Caco-2 (cell line): ENCODE results near the gene GABPA. TPM values are rescaled to one million over a fixed set of nuclear protein-coding genes. Genes with fewer than 3 reads are reported as not detected.

ENCODE experiments used
- BruUV-seq: library from RNA; stranded (reverse); fragments of 400-500 nt; replicated peaks from 2 replicates; lab custom pipeline; 2021; lab: Mats Ljungman, UMichigan
- CTCF ChIA-PET: fragments of 300-600 bp; sonication (Branson Sonifier 250); formaldehyde crosslinking; loops from one replicate; lab custom pipeline; 2022; ENCODE audit warnings: antibody characterized with exemption; lab: Charles Lee
- POLR2A ChIA-PET: fragments of 300-600 bp; sonication (Branson Sonifier 250); formaldehyde crosslinking; loops from one replicate; lab custom pipeline; 2022; ENCODE audit warnings: antibody characterized with exemption; lab: Charles Lee
- DNase-seq, 2 experiments: peaks; one replicate each; pipeline versions ENCODE4 v3.0.0 to v3.0.0-alpha.2; 2020 to 2022
- H3K27me3 ChIP-seq: replicated peaks from 2 replicates; pipeline ENCODE4 v1.6.0; 2011; ENCODE audit warnings: low read length; ENCODE audit not compliant: control insufficient read depth, insufficient read depth
- H3K36me3 ChIP-seq: 2 replicates; pipeline ENCODE4 v1.5.1; 2011; ENCODE audit warnings: low read length; ENCODE audit not compliant: control insufficient read depth, insufficient read depth
- H3K4me1 ChIP-seq: fragments of 250-450 bp; sonication (Bioruptor Pico); 2 replicates; pipeline ENCODE4 v1.5.1; 2020; ENCODE audit warnings: mild to moderate bottlenecking
- H3K4me3 ChIP-seq: 2 replicates; pipeline ENCODE4 v1.5.1; 2011; ENCODE audit warnings: low read depth, mild to moderate bottlenecking, control low read depth, low read length
- H3K9me3 ChIP-seq: fragments of 250-450 bp; sonication (Bioruptor Pico); 2 replicates; pipeline ENCODE4 v1.5.1; 2020; ENCODE audit warnings: mild to moderate bottlenecking, moderate library complexity
- H3K27ac Mint-ChIP-seq: one replicate; pipeline ENCODE4 v1.8.0; 2022; ENCODE audit warnings: mixed read lengths; ENCODE audit not compliant: unreplicated experiment
- H3K27me3 Mint-ChIP-seq: one replicate; pipeline ENCODE4 v1.8.0; 2022; ENCODE audit warnings: mixed read lengths; ENCODE audit not compliant: insufficient read depth, unreplicated experiment
- H3K36me3 Mint-ChIP-seq: one replicate; pipeline ENCODE4 v1.8.0; 2022; ENCODE audit warnings: mild to moderate bottlenecking, mixed read lengths; ENCODE audit not compliant: insufficient read depth, unreplicated experiment
- H3K4me1 Mint-ChIP-seq: one replicate; pipeline ENCODE4 v1.8.0; 2022; ENCODE audit warnings: low read depth, mixed read lengths; ENCODE audit not compliant: unreplicated experiment
- H3K4me3 Mint-ChIP-seq: one replicate; pipeline ENCODE4 v1.8.0; 2022; ENCODE audit warnings: mild to moderate bottlenecking, moderate library complexity, mixed read lengths; ENCODE audit not compliant: unreplicated experiment
- H3K9me3 Mint-ChIP-seq: one replicate; pipeline ENCODE4 v1.8.0; 2022; ENCODE audit warnings: mixed read lengths; ENCODE audit not compliant: unreplicated experiment
- intact Hi-C: fragments of 100-400 bp; cut with micrococcal nuclease; formaldehyde crosslinking; loops from one replicate; pipeline ENCODE4 v1.10.0; 2022; ENCODE audit not compliant: unreplicated experiment
- total RNA-seq: library from RNA; stranded (reverse); gene quantifications from 2 replicates; pipeline ENCODE4 v1.2.3, GENCODE V29; 2022
- TF ChIP-seq, protein P1 (sequence below), 2 experiments: fragments of 200-600 bp in 1 of 2; IDR thresholded peaks; 1 replicate in 1 of 2; 2 replicates in 1 of 2; pipeline versions ENCODE4 v1.5.1 to v1.8.0; 2011 to 2022; ENCODE audit warnings: antibody characterized with exemption in 1 of 2, control low read depth in 1 of 2, inconsistent platforms in 1 of 2, low read depth in 1 of 2, low read length in 1 of 2, mild to moderate bottlenecking in 1 of 2, moderate library complexity in 1 of 2; ENCODE audit not compliant: insufficient read depth in 1 of 2, severe bottlenecking in 1 of 2, unreplicated experiment in 1 of 2

GABPA gene
- total RNA-seq, 1 experiment from 2014 or later: 17.4 TPM

DNA sequence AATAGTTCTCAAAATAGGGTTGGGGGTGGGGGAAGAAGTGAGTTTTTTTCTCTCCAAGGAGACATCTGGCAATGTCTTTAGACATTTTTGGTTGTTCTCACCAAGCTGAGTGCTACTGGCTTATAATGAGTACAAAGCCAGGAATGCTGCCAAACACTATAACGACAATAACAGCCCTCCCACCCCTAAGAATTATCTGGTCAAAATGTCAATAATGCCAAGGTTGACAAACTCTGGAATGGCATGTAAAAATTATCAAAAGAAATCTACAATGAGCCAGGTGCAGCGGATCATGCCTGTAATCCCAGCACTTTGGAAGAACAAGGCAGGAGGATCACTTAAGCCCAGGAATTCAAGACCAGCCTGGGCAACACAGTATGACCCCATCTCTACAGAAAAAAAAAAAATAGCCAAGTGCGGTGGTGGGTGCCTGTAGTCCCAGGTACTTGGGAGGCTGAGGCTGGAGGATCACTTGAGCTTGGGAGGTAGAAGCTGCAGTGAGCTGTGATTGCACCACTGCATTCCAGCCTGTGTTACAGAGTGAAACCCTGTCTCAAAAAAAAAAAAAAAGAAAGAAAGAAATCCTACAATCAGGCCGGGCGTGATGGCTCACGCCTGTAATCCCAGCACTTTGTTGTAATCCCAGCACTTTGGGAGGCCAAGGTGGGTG, 2.5 kb upstream of the GABPA start:
- no peaks in the 10 kb centered on the region for H3K9me3 Mint-ChIP-seq
- no peaks in the 10 kb centered on the region for H3K9me3 ChIP-seq
- peak overlapping the region; percentile 16 for H3K4me3 Mint-ChIP-seq
- BruUV-seq: no TSS peak
- peak overlapping the region; percentile 98 for H3K27ac Mint-ChIP-seq
- no peaks in the 10 kb centered on the region for H3K27me3 Mint-ChIP-seq
- TF ChIP-seq, protein P1, sequence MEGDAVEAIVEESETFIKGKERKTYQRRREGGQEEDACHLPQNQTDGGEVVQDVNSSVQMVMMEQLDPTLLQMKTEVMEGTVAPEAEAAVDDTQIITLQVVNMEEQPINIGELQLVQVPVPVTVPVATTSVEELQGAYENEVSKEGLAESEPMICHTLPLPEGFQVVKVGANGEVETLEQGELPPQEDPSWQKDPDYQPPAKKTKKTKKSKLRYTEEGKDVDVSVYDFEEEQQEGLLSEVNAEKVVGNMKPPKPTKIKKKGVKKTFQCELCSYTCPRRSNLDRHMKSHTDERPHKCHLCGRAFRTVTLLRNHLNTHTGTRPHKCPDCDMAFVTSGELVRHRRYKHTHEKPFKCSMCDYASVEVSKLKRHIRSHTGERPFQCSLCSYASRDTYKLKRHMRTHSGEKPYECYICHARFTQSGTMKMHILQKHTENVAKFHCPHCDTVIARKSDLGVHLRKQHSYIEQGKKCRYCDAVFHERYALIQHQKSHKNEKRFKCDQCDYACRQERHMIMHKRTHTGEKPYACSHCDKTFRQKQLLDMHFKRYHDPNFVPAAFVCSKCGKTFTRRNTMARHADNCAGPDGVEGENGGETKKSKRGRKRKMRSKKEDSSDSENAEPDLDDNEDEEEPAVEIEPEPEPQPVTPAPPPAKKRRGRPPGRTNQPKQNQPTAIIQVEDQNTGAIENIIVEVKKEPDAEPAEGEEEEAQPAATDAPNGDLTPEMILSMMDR (IDR thresholded peaks at IDR 0.05; ENCODE audit: insufficient read depth in 1 of 2, low read depth in 1 of 2, low read length in 1 of 2, severe bottlenecking in 1 of 2, unreplicated experiment in 1 of 2): no peak
- DNase-seq: no peak
- CTCF ChIA-PET: no interaction called here
- H3K27me3 ChIP-seq: no peaks in the 10 kb centered on the region
- no peaks in the 10 kb centered on the region for H3K4me1 Mint-ChIP-seq
- H3K4me1 ChIP-seq: peaks cover 7% of the 10 kb centered on the region; the same call in 1 of the 2 replicates
- H3K36me3 Mint-ChIP-seq: peaks cover 63% of the 10 kb centered on the region
- no peaks in the 10 kb centered on the region; the same call in 1 of the 2 replicates for H3K36me3 ChIP-seq
- H3K4me3 ChIP-seq: no peak overlapping the region
- intact Hi-C loops: loop anchor here (10.0 kb wide), 1 partner anchor 433 kb away; no protein-coding TSS in a partner anchor
- POLR2A ChIA-PET: no interaction called here

DNA sequence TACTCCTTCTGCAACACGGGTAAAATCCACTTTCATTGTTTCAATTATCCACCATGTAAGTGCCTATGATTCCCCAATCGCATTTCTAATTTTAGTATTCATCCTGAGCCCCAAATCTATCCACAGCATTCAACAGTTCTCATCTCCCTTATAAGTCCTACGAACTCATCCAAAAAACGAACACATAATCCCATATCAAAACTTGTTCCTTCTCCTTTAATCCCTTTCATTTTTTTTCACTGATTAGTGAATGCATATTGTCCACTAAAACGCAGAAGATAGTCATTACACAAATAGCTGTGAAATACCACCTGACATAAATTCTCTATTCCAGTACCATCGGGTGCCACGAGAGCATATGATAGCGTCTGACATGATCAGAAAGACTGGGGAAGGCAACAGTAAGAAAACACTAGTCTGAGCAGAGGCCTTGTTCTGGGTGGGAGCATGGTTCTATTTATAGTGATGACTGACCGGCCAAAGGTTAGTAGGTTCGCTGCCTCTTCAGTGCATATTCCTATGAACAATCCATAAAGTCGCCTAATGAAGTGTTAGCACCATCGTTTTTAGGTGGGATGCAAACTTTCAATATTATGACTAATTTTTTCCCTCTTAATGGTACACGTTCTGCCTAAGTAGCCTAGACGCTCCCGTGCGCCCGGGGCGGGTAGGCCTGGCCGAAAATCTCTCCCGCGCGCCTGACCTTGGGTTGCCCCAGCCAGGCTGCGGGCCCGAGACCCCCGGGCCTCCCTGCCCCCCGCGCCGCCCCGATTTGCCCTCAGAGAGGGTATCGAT, 716 bp upstream of the GABPA start:
- Histone ChIP-seq H3K27me3 (no peaks in the 10 kb centered on the region), H3K4me3 (peak overlapping the region; percentile 60), H3K9me3 (no peaks in the 10 kb centered on the region), H3K36me3 (no peaks in the 10 kb centered on the region; the same call in 1 of the 2 replicates), H3K4me1 (peaks cover 7% of the 10 kb centered on the region; the same call in 1 of the 2 replicates)
- Mint-ChIP-seq H3K27ac (peak overlapping the region; percentile 98), H3K4me1 (no peaks in the 10 kb centered on the region), H3K27me3 (no peaks in the 10 kb centered on the region), H3K4me3 (peak overlapping the region; percentile 92), H3K36me3 (peaks cover 46% of the 10 kb centered on the region), H3K9me3 (no peaks in the 10 kb centered on the region)
- intact Hi-C loops: loop anchor here (1.0 to 10.0 kb wide), 2 partner anchors 127 to 431 kb away; partner anchors contain the start of gene MRPL39
- DNase-seq: peak in 1 of 2 experiments; percentile 17
- TF ChIP-seq, protein P1 (IDR thresholded peaks at IDR 0.05; ENCODE audit: insufficient read depth in 1 of 2, low read depth in 1 of 2, low read length in 1 of 2, severe bottlenecking in 1 of 2, unreplicated experiment in 1 of 2): no peak
- ChIA-PET CTCF (no interaction called here), POLR2A (no interaction called here)
- TSS peak; percentile 44 for BruUV-seq

DNA sequence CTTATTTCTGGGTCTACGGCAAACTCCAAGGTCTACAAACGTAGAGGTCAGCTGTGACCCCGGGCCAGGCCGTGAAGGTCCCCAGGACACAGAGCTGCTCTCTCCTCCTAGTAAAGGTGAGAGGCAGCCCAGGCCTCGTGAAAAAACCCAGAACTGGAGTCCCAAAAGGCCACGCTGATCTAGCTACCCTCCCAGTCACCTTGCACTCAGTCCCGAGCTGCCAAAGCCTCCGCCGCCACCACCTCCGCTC, 193 bp upstream of the GABPA start:
- no peaks in the 10 kb centered on the region for H3K27me3 Mint-ChIP-seq
- Histone ChIP-seq H3K9me3 (no peaks in the 10 kb centered on the region), H3K4me3 (peak overlapping the region; percentile 60), H3K36me3 (no peaks in the 10 kb centered on the region; the same call in 1 of the 2 replicates), H3K27me3 (no peaks in the 10 kb centered on the region), H3K4me1 (peaks cover 7% of the 10 kb centered on the region; the same call in 1 of the 2 replicates)
- CTCF ChIA-PET: no interaction called here
- TF ChIP-seq, protein P1 (IDR thresholded peaks at IDR 0.05; ENCODE audit: insufficient read depth in 1 of 2, low read depth in 1 of 2, low read length in 1 of 2, severe bottlenecking in 1 of 2, unreplicated experiment in 1 of 2): no peak
- POLR2A ChIA-PET: no interaction called here
- H3K36me3 Mint-ChIP-seq: peaks cover 43% of the 10 kb centered on the region
- H3K9me3 Mint-ChIP-seq: no peaks in the 10 kb centered on the region
- H3K27ac Mint-ChIP-seq: peak overlapping the region; percentile 98
- BruUV-seq: no TSS peak
- H3K4me1 Mint-ChIP-seq: no peaks in the 10 kb centered on the region
- no peak for DNase-seq
- peak overlapping the region; percentile 92 for H3K4me3 Mint-ChIP-seq
- intact Hi-C loops: loop anchor here (1.0 to 10.0 kb wide), 2 partner anchors 127 to 430 kb away; partner anchors contain the start of gene MRPL39
